ENCODE measurements around the gene SLC49A3. TPM values are rescaled to one million over a fixed set of nuclear protein-coding genes. Genes with fewer than 3 reads are reported as not detected.

Gene SLC49A3
- total RNA-seq, 1 experiment from 2014 or later, result 5.5 TPM

DNA sequence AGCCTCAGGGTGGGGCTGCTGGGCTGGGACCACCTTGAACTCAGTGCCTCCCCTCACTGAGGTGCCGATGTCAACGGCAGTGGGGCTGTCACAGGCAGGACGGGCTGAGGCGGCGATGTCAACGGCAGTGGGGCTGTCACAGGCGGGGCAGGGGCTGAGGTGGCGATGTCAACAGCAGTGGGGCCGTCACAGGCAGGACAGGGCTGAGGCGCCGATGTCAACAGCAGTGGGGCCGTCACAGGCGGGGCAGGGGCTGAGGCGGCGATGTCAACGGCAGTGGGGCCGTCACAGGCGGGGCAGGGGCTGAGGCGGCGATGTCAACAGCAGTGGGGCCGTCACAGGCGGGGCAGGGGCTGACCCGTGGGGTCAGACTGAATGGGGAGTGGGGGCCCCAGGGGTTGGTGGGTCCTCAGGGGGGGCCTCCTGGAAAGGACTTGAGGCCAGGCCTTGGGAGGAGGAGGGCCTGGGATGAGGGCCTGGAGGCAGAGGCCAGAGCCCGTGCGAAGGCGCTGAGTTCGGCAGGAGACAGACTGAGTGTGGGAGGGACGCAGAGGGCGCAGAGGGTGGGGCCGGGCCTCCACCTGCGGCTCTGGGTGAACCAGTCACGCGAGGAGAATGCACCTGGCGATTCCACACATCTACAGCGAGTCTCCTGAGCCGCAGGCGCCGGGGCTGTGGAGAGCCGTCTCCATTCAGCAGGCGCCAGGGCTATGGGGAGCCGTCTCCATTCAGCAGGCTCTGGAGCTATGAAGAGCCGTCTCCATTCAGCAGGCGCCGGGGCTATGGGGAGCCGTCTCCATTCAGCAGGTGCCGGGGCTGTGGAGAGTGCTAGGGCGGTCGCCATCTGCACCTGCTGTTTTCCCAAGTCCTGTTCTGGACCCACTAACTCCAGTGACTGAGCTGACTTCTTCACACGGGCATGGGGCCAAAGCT, 37.7 kb downstream of the SLC49A3 start:
- Histone ChIP-seq H3K4me2 (ENCODE audit: low read length) (no peak overlapping the region), H3K27me3 (ENCODE audit: insufficient read depth, low read length) (no peaks in the 10 kb centered on the region), H3K9ac (ENCODE audit: low read length) (no peak overlapping the region), H4K20me1 (ENCODE audit: insufficient read depth) (no peaks in the 10 kb centered on the region), H3K27ac (ENCODE audit: low read depth, low read length) (no peak overlapping the region), H3K4me3 (replicated peaks in 1 of 2; ENCODE audit: low read depth in 1 of 2, low read length in 2 of 2) (no peak overlapping the region), H3K9me2 (ENCODE audit: insufficient read depth) (no peaks in the 10 kb centered on the region), H3K9me3 (ENCODE audit: control insufficient read depth in 1 of 2, insufficient read depth in 1 of 2, low read depth in 1 of 2, low read length in 2 of 2) (no peaks in the 10 kb centered on the region), H3K4me1 (ENCODE audit: control insufficient read depth in 1 of 2, insufficient read depth in 2 of 2, low read length in 2 of 2) (no peaks in the 10 kb centered on the region), H3K79me2 (ENCODE audit: insufficient read depth, low read length) (no peaks in the 10 kb centered on the region), H3K36me3 (ENCODE audit: control insufficient read depth in 1 of 2, insufficient read depth in 2 of 2, low read length in 2 of 2) (no peaks in the 10 kb centered on the region), H2AFZ (ENCODE audit: low read depth, low read length, poor library complexity, severe bottlenecking) (no peak overlapping the region)
- ATAC-seq (no peak; the same call in 1 of the 2 replicates), DNase-seq (ENCODE audit: low read depth, low spot score) (no peak)
- TF ChIP-seq, protein P1, sequence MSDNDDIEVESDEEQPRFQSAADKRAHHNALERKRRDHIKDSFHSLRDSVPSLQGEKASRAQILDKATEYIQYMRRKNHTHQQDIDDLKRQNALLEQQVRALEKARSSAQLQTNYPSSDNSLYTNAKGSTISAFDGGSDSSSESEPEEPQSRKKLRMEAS (IDR thresholded peaks at IDR 0.05), result no peak
- no peak for TF ChIP-seq ZNF274 (IDR thresholded peaks at IDR 0.05; ENCODE audit: low read depth, low read length)
- TF ChIP-seq CBX3 (IDR thresholded peaks at IDR 0.05; ENCODE audit: low read depth), result no peak
- ChIA-PET POLR2A (no interaction called here), CTCF (no interaction called here), RAD21 (ENCODE audit: low non-redundant PET in 1 of 2, low total read pairs in 2 of 2, uncharacterized antibody in 2 of 2, unreplicated experiment in 2 of 2) (no interaction called here)
- intact Hi-C loops (cut with micrococcal nuclease), result no loop called here
- no TSS peak for BruUV-seq (replicated peaks)

- H3K27me3 ChIP-seq (ENCODE audit: insufficient read depth, low read length), result no peaks in the 10 kb centered on the region
- ChIA-PET RAD21 (ENCODE audit: low non-redundant PET in 1 of 2, low total read pairs in 2 of 2, uncharacterized antibody in 2 of 2, unreplicated experiment in 2 of 2) (no interaction called here), CTCF (no interaction called here), POLR2A (no interaction called here)
- H3K9me2 ChIP-seq (ENCODE audit: insufficient read depth), result no peaks in the 10 kb centered on the region
- no peak for DNase-seq (ENCODE audit: low read depth, low spot score)
- H3K79me2 ChIP-seq (ENCODE audit: insufficient read depth, low read length), result no peaks in the 10 kb centered on the region
- TF ChIP-seq ZFX (IDR thresholded peaks at IDR 0.05) (no peak), ELF1 (IDR thresholded peaks at IDR 0.05; ENCODE audit: borderline replicate concordance, low read depth) (no peak)
- H3K4me1 ChIP-seq (ENCODE audit: control insufficient read depth in 1 of 2, insufficient read depth in 2 of 2, low read length in 2 of 2), result no peaks in the 10 kb centered on the region
- no peak overlapping the region for H3K4me2 ChIP-seq (ENCODE audit: low read length)
- no peak overlapping the region for H3K4me3 ChIP-seq (replicated peaks in 1 of 2; ENCODE audit: low read depth in 1 of 2, low read length in 2 of 2)
- no peaks in the 10 kb centered on the region for H4K20me1 ChIP-seq (ENCODE audit: insufficient read depth)
- no peak for ATAC-seq
- H3K36me3 ChIP-seq (ENCODE audit: control insufficient read depth in 1 of 2, insufficient read depth in 2 of 2, low read length in 2 of 2), result no peaks in the 10 kb centered on the region
- intact Hi-C loops (cut with micrococcal nuclease), result no loop called here
- no TSS peak for BruUV-seq (replicated peaks)
- no peak overlapping the region for H3K9ac ChIP-seq (ENCODE audit: low read length)
- H2AFZ ChIP-seq (ENCODE audit: low read depth, low read length, poor library complexity, severe bottlenecking), result no peak overlapping the region
- H3K9me3 ChIP-seq (ENCODE audit: control insufficient read depth in 1 of 2, insufficient read depth in 1 of 2, low read depth in 1 of 2, low read length in 2 of 2), result no peaks in the 10 kb centered on the region
- H3K27ac ChIP-seq (ENCODE audit: low read depth, low read length), result no peak overlapping the region
These were observed 38.5 kb downstream of the SLC49A3 start for GRCh38 chr4:650461-650860.

Measured in HCT116 (cell line).